Effector CD4-positive, alpha-beta T cell (primary cell): ENCODE data around the gene PDXK.

Source experiments
- DNase-seq: peaks from one replicate; pipeline ENCODE4 v3.0.0-alpha.2; 2020

Gene PDXK

GRCh38 chr21:43744725-43745124 lies 25.8 kb downstream of the PDXK start:
- DNase-seq, result no peak

- no peak for DNase-seq
Observed at GRCh38 chr21:43745772-43746517, 27.0 kb downstream of the PDXK start.

- no peak for DNase-seq
Observed at GRCh38 chr21:43748622-43749021, 29.7 kb downstream of the PDXK start.

- DNase-seq, result no peak
Observed at GRCh38 chr21:43749651-43750262, 30.8 kb downstream of the PDXK start.

- DNase-seq, result no peak
Observed at GRCh38 chr21:43750339-43751033, 31.6 kb downstream of the PDXK start.

- DNase-seq, result no peak
Observed at GRCh38 chr21:43751955-43752591, 33.1 kb downstream of the PDXK start.

GRCh38 chr21:43752758-43753438 lies 34.0 kb downstream of the PDXK start:
- no peak for DNase-seq

- DNase-seq, result no peak
Observed at GRCh38 chr21:43753439-43753799, 34.5 kb downstream of the PDXK start.

GRCh38 chr21:43754948-43755781 lies 36.2 kb downstream of the PDXK start:
- no peak for DNase-seq

- DNase-seq, result no peak
Observed at GRCh38 chr21:43755820-43756594, 37.1 kb downstream of the PDXK start.

- no peak for DNase-seq
Observed at GRCh38 chr21:43757601-43758000, 38.7 kb downstream of the PDXK start.

- no peak for DNase-seq
Observed at GRCh38 chr21:43758111-43758641, 39.2 kb downstream of the PDXK start.

GRCh38 chr21:43758811-43759210 lies 39.9 kb downstream of the PDXK start:
- no peak for DNase-seq

- no peak for DNase-seq
Observed at GRCh38 chr21:43759651-43760050, 40.7 kb downstream of the PDXK start.

- no peak for DNase-seq
Observed at GRCh38 chr21:43760391-43760958, 41.5 kb downstream of the PDXK start.

GRCh38 chr21:43761886-43762285 lies 43.0 kb downstream of the PDXK start:
- DNase-seq, result no peak

- DNase-seq, result no peak
Observed at GRCh38 chr21:43762303-43763128, 43.6 kb downstream of the PDXK start.

GRCh38 chr21:43763901-43764523 lies 45.1 kb downstream of the PDXK start:
- DNase-seq, result no peak
